CD4-positive, alpha-beta T cell treated with Interleukin-4 for 4 hours (primary cell): Measurements from ENCODE around the gene VSX2.
"Not testable (repeated sequence)": the region's sequence is repeated elsewhere in the genome, so short reads cannot be mapped to it uniquely, and the experiment has no call there.

Source experiments
- DNase-seq: peaks from one replicate; pipeline ENCODE4 v3.0.0-alpha.2; 2020

VSX2 gene

DNA sequence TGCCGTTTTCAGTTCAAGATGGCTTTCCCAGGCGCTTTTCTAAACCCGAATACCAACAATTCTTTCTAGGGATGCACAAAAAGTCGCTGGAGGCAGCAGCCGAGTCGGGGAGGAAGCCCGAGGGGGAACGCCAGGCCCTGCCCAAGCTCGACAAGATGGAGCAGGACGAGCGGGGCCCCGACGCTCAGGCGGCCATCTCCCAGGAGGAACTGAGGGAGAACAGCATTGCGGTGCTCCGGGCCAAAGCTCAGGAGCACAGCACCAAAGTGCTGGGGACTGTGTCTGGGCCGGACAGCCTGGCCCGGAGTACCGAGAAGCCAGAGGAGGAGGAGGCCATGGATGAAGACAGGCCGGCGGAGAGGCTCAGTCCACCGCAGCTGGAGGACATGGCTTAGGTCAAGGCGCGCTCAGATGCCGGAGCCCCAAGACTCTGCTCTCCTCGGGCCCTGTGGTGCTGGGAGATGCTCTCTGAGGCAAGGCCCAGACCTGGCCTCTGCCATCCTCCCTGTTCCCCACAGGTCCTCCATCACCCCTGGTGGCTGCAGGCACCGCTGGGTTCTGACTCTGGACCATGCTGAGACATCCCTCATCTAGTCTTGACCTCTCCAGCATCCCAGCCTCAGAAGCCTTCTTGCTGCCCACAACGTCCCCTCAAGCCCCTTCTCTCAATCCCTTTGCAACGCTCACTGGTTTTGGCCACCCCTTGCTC, 21.4 kb downstream of the VSX2 start:
- no peak for DNase-seq

DNA sequence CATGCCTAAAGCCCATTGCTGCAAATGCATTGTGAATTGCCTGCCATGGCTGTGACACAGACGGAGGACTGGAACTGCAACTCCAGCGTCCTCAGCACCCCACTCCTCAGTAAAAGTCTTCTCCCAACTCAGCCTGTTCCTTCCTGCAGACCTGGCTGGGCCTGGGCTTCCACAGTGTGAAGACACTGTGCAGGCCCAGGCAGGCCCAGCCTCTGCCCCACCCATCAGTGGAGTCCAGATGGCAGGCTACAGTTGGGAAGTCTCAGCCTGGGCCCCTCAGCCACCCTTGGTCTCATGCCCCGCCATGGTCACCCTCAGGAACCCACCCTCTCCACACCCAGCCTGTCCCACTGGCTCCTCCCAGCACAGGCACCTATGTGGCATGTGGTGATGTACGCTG, 22.0 kb downstream of the VSX2 start:
- no peak for DNase-seq

DNA sequence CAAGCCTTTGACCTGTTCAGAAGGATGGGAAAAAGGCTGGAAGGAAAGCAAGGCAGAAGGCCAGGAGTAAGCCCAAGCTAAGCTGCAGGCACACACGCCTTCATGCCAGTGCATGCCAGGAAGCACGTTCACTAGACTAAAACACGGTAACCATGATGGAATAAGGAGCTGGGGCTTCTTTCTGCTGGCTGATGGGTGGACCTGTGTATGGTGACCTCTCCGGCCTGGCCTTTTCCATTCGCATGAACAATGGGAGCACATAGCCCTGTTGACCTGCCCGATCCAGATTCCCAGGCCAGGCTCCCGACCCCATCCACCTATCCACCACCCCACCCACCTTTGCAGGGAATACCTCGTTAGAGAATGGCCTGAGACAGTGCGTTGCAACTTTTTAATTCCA, 22.8 kb downstream of the VSX2 start:
- DNase-seq = no peak

DNA sequence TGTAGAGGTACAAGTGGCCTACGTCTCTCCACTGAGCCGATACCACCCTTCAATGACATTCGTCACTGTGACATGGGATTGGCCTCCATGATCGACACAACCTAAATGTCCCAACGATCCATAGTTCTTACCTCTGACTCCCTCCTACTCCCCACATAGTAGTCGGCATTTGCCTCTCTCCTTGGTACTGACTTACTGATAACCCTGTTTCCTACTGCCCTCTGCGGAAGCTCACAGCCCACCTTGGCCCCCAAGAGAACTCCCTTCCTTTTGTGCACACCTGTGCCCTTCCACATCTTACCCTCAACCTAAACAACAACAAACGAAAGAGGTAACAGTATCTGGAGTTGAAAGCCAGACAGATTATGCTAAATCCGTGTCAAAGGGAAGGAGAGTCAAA, 23.9 kb downstream of the VSX2 start:
- no peak for DNase-seq

DNA sequence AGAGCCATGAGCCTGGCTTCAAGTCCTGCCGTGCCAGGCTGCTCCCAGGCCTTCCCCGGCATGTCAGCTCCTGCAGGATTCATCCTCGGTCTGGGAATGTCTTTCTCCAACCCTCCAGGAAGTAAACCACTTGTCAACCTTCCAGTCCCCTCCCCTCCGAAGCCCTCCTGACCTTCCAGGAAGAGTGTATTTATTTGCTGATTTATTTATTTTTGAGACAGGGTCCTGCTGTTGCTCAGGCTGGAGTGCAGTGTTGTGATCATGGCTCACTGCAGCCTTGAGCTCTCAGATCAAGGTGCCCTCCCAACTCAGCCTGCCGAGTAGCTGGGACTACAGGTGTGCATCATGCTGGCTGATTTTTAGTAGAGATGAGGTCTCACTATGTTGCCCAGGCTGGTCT, 24.7 kb downstream of the VSX2 start:
- no peak for DNase-seq

DNA sequence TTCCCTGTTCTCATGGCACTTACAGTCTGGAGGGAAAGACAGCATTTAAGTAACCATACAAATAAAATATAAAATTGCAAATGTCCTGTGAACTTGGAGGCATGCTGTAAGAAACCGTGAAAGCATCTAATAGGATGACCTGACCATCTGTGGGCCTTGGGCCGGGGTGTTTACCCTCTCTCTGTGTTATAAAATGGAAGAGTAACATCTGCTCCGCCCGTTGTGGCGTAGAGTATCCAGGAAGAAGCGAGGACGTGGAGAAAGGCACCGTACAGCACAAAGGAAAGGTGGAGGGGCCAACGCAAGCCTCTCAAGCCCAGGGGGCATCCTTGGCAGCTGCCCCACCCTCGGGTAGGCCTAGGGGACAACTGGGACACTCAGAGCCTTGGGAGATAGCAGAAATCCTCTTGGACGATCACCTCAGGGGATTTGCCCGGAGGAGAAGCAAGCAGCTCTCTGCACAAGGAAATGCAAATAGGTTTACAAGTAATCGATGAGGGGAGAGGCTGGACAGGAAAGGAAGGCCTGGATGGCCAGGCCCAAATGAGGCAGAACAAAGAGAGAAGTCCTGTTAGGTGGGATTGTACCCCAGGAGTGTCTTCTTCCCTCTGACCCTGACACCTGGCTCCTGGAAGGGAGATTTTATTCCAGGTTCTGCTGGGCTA, 26.2 kb downstream of the VSX2 start:
- no peak for DNase-seq

DNA sequence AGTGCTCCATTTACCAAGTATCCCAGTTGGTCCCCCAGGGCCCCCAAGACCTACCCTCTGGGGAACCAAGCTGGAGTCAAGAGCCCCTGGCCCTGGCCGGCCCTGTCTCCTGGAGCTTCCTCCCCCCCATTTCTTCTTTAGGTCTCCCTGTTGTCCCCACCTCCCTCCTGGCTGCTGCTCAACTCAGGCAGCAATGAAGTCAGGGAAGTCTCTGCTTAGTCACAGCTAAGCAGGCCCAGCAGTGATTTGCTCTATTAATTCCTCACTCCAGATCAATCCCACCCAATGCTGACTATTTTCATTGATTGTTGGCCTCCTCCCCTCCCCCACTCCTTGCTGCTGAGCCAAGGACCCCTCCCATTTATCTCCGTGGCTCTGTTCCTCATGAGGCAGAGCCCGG, 28.3 kb downstream of the VSX2 start:
- DNase-seq = no peak

DNA sequence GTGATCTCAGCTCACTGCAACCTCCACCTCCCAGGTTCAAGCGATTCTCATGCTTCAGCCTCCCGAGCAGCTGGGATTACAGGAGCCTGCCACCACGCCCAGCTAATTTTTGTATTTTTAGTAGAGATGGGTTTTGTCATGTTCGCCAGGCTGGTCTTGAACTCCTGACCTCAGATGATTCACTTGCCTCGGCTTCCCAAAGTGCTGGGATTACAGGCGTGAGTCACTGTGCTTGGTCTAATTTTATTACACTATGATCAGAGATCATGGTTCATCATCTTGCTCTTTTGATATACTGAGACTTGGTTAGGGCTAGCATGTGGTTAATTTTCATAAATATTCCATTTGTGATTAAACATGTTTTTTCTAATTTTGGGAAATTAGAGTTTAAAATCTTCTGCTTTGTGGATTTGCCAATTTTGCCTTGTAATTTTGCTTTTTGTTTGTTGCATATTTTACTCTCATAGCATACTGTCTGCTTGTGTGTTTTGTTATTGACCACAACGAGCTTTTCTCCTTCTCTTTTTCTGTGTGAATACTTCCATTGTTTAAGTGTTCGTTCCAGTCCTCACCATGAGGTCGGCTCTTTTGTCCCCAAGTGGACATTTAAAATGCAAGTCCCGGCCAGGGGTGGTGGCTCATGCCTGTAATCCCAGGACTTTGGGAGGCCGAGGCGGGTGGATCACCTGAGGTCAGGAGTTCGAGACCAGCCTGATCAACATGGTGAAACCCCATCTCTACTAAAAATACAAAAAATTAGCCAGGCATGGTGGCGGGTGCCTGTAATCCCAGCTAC, 31.3 kb downstream of the VSX2 start:
- not testable (repeated sequence) for DNase-seq

DNA sequence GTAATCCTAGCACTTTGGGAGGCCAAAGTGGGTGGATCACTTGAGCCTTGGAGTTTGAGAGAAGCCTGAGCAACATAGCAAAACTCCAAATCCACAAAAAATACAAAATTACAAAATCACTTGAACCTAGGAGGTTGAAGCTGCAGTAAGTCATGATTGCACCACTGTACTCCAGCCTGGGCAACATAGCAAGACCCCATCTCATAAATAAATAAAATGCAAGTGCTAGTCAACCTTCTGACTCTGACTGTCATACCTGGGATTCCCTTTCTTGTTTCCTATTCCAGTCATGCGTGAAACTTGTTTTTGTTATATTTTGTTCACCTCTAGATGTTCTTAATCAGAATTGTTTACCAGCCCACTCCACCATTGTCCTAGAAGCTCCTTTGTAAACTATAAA, 32.1 kb downstream of the VSX2 start:
- DNase-seq = no peak

DNA sequence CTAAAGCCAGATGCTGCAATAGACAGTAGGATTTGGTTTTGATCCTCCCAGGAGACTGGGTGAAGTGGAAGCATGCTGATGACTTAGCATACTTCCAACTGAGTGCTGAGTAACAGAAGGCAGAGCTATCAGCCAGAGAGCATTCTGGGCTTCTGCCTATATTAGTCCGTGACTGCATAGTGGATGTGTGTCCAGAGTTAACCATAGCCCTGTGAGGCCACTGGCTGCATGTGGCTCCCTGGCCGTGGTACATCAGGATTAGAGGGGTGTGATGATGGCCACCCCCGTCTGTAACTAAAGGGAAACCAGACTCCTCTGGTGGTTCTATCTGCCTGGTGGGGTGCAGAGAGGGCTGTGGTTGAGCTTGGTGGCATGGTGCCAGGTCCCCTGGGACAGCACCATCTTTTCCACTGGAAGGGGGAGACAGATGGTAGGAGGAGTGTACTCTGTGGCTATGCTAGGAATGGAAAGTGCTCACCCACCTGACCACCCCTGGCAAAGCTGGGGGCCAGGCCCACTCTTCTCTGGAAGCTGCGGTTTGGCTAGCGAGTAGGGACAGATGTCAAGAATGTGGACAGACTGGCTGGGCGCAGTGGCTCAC, 36.1 kb downstream of the VSX2 start:
- no peak for DNase-seq

DNA sequence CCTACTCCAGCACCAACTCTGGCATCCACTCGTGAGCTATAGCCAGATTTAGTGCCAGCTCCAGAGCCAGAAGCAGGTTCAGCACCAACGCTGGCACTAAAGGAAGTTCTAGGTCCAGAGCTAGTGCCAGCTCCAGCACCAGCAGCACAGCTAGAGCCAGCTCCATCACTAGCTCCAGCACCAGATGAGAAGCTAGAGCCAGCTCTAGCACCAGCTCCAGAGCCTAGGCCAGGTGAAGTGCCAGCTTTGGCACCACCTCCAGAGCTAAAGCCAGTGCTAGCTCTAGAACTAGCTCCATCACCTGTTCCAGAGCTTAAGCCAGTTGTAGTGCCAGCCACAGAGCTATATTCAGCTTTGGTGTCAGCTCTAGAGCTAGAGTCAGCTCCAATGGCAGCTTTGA, 38.8 kb downstream of the VSX2 start:
- DNase-seq = no peak

DNA sequence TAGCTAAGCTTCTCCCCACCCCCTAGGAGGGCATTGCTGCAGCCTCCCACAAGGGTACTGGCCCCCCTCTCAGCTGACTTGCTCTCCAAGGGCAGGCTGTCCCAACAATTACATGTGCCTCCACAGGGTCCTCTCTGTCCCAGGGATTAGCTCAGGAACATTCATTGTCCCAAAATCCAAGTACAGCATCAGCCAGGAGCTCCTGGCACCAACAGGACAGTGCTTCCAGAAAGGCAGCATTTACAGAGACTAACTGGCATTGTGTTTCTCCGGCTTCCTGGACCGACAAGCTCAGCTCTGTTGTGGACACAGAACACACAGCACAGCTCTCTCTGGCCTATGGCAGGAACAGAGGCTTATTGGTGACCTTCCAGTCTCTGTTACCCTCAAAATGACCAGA, 41.8 kb downstream of the VSX2 start:
- DNase-seq = no peak

DNA sequence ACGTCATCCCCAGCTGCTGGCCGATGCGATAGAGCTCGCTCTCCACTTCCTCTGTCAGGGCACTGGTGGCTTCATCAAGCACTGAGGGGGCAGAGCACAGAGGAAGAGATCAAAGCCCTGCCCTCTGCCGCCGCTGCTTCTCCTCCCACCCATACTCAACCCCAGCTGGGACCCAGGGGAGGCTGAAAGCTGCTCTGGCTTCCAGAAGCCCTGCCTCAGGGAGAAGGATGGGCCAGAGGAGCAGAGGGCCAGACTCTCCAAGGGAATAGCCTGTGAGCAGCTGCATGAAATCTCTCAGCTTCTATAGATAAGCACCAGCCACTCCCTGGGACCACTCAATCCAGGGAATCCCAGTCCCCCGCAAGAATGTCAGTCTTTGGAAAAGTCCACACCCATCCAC, 47.5 kb downstream of the VSX2 start:
- DNase-seq = no peak

DNA sequence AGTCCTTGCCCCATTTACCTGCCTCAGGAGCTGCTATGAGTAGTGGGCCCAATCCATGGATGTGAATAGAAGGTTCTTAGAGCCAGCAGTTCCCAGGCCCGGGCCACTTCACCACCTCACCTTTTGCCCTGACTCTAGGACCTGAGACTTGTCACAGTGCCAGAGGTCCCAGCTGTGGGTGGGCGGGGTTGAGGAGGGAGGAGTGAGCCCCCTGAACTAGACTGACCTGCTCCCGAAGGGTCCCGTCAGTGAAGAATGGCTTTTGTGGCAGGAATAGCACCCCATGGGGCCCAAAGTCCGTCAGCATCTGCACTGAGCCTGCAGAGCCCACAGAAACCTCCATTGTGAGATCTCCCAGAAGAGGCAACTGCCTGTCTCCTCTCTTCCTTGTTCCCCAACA, 50.6 kb downstream of the VSX2 start:
- no peak for DNase-seq

DNA sequence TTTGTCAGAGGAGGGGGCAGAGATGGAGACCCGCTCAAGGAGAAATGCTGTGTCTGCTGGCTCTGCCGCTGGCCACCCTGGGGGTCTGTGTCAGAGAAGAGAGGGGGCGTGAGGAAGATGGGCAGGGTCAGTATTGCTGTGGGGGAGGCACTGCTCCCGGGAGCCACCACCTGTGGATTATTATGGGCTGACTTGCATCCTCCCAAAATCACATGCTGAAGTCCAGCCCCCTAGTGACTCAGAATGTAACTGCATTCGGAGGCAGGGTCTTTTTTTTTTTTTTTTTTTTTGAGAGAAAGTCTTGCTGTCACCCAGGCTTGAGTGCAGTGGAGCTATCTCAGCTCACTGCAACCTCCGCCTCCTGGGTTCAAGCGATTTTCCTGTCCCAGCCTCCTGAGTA, 51.2 kb downstream of the VSX2 start:
- no peak for DNase-seq

DNA sequence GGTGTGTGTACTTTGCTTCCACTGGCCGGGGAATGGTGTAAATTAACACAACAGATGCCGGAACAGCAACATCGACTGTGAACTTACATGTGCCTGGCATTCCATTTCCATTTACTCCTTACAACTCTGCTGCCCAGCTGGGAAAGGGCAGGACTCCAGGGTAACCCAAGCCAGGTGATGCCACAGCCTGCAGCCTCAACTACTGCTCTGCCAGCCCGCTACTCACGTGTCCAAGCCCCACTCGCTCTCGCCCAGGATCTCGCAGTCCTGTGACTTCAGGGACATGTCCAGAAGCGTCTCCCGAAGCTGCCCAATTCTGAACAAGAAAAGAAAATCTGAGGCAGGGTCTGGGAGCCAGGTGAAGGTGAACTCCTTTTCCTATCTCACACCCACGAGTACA, 52.8 kb downstream of the VSX2 start:
- no peak for DNase-seq

DNA sequence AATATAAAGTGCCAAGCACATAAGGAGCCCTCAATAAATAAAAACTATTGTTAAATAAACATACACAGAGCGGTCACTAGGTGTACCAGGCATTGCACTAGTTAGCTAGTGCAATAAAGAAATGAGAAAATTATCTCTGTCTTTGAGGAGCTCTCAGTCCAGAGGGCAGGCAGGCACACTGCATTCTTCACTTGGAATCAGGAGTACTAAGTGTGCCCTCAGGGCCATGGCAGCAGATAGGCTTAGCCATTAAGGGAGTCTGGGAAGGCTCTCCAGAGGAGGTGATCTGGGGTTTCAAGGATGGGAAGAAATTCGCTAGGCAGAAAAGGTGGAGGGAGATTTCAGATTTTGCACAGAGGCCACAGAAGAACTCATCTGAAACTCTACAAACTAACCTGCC, 54.4 kb downstream of the VSX2 start:
- DNase-seq = no peak

DNA sequence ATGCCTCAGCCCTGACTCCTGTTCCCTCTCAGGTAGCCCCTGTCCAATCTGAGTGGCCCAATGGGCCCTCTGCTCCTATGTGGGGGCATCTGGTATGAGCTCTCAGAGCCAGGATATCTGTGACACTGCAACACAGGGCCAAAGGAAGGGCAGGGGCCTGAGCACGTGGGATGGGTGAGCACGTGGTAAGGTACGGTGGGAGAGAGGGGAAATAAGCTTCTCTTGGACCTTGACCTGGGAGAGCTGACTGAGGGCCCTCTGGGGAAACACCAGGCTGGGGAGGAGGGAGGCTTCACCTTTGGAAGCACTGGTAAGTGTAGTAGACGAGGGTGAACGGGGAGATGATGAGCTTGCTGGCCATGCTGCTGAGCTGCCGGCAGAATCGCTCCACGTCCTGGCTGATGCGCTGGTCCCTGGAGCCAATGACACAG, 56.8 kb downstream of the VSX2 start:
- DNase-seq = no peak

DNA sequence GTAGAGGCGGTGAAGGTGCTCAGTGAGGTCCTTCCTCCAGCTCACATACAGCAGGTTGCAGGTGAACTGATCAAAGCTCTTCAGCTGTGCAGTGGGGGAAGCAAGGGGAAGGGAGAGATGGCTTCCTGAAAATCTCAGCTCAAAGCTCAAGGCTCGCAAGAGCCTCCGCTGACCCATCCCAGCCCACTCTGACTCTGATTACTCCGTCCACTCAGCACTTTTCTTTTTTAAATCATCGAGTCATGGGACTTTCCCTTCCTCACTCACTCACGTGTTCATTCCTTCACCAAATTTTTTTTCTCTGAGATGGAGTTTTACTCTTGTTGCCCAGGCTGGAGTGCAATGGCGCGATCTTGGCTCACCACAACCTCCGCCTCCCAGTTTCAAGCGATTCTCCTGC, 58.7 kb downstream of the VSX2 start:
- DNase-seq = no peak

DNA sequence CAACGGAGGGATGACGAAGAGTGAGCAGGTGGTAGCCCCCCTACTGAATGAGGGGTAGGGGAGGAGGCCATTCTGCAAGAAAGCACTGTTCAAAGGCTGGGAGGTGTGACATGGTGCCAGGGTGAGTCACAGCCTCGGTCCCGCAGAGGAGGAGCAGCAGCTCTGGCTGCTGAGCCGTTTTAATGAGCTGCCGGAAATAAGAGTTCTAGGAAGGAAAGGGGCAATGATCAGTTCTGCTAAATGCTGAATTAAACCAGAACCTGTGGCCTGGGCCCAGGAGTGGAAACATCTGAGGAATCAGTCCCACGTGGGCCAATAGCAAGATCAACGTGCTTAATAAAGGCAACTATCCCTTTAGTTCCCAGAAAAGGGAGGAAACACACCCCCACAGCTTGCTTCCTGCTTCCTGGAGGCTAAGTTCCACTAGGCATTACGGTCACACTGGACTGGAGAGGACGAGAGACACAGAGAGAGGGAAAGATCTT, 59.9 kb downstream of the VSX2 start:
- peak; percentile 55 for DNase-seq

DNA sequence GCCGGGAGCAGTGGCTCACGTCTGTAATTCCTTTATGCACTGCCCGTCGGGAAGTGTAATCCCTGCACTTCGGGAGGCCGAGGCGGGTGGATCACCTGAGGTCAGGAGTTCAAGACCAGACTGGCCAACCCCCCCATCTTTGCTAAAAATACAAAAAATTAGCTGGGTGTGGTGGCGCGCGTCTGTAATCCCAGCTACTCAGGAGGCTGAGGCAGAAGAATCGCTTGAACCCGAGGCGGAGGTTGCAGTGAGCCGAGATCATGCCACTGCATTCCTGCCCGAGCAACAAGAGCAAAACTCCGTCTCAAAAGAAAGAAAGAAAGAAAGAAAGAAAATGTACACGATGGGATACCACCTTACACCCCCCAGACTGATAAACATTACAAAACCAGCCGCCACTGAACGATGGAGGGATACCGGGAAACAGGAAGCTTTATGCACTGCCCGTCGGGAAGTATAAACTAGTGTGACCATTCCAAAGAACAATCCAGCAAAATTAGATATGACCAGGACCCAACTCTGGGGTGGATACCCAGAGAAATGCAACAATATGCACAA, 62.4 kb downstream of the VSX2 start:
- no peak for DNase-seq

DNA sequence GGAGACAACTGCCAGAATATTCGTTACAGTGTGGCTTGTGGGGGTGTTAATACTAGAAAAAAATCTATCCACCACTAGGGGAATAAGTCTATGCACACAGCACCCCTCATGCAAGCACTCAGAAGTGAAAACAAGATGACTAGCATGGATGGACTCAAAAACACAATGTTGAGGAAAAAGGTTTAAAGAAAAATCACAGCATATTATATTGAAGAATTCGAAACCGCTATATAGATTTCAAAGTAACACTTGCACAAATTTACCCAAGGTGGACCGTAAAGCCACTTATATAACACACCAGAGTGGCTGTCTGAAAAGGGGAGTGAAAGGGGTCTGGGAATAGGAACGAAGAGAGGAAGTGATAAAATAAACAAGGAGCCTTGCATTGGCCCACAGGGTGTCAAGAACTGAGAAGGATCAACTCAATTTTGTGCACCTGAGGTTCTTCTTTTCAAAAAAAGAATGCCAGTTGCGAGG, 62.9 kb downstream of the VSX2 start:
- DNase-seq = peak; percentile 58
